Stimulated activated CD4-positive, alpha-beta T cell treated with anti-CD3 and anti-CD28 coated beads, Interleukin-12 subunit alpha, Interleukin-12 subunit beta, amount 100 ng/mL, for 48 hours (primary cell): ENCODE results near the gene ARHGAP12.
"Not testable (repeated sequence)": the region's sequence is repeated elsewhere in the genome, so short reads cannot be mapped to it uniquely, and the experiment has no call there.

Experiments
- DNase-seq, 3 donors: peaks; one replicate each; pipeline ENCODE4 v3.0.0-alpha.2; 2020; ENCODE audit warnings: low read depth in 2 of 3, low spot score in 1 of 3

ARHGAP12 gene

GRCh38 chr10:31928549-31929260 lies at the start of gene ARHGAP12:
Gene ARHGAP12 (minus strand): TSS chr10:31928831. CDS start chr10:31908855, 19,976 bp downstream.
- DNase-seq: peak; percentile 65 to 78 (median 73)

DNA sequence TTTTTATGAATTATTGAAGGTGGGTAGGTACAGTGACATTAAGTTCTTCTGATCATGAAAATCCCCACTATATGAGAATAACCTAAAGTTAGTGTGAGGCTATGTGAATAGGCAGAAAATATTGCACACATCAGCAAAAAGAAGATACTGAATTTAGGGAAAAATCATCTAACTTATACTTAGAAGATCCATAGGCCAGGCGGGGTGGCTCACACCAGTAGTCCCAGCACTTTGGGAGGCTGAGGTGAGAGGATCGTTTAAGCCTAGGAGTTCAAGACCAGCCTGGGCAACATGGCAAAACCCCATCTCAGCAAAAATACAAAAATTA lies 49.5 kb upstream of the ARHGAP12 start:
- no peak for DNase-seq

DNA sequence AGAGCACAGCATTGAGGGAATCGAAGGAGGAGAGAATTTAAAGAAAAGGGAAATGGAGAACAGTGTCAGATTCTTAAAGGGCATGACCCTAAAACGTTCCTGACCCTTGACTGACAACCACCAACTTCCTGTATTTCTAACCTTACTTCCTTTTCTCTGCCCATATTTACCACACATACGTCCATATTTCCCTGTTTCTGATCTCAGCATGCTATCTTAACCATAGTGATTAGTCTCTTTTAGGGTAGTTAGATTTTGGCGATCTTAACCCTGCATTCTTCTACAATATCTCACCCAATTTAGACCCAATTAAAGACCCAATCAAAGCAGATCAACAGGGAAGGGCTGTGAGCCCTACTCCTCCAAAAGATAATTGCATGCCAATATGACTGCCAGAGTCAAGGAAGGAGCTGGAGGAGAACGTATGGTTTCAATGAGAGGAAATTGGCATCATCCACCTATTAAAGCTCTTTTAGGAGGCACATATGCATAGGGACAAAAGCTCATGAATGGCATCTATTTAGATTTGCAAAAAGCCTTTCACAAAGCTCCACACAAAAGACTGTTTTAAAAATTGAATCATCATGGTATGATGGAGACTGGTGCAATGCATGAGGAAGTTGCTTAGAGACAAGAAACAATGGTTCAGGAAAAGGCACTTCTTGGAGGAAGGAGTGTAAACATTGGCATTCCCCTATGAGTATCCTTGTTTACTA lies 49.0 kb upstream of the ARHGAP12 start:
- DNase-seq: no peak

DNA sequence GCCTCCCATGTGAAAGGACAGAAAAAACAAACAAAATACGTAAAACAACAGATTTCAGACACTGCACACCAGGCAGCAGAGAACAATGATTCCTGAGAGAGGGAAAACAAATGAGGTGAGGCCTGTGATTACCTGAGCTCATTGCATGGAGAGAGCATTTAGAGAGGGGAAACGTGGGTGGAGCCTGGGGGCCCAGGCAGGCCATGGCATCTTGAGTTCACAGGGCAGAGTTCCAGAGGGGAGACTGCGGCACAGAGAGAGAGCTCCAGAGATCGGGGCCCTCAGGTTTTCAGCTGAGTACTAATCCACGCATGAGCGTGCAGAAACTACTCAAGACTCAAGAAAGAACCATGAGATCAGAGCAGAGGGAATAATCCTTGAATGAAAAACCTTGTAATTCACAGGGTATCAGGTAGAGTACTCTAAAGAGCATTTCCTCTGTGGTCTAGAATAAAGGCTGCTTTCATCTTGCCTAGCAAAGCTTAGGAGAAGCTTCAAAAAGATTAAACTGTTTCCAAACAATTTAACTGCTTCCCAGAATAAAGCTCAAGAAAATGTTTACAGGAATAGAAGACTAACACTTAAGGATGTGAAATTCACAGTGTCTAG lies 46.6 kb upstream of the ARHGAP12 start:
- no peak for DNase-seq

DNA sequence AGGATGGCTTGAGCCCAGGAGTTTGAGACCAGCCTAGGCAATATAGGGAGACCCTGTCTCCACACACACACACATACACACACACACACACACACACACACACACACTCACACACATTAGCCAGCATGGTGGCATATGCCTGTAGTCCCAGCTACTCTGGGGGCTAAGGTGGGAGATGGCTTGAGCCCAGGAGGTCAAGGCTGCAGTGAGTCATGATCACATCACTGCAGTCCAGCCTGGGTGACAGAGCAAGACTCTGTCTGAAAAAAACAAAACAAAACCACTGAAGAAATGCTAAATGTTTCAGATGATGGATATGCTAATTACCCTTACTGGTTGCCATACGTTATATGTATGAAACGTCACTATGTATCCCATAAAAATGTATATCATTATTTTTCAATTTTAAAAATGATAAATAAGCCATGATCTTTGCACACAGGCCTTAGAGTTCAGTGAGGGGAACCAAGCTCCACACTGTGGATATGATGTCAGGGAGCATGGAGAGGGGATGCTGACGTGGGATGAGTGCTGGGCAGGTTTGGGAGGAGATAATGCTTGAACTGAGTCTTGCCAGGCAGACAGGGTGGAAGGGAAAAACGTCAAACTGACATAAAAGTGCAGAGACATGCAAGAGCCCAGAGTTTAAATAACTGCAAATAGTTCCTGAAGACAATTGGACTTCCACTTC lies 45.9 kb upstream of the ARHGAP12 start:
- no peak for DNase-seq

DNA sequence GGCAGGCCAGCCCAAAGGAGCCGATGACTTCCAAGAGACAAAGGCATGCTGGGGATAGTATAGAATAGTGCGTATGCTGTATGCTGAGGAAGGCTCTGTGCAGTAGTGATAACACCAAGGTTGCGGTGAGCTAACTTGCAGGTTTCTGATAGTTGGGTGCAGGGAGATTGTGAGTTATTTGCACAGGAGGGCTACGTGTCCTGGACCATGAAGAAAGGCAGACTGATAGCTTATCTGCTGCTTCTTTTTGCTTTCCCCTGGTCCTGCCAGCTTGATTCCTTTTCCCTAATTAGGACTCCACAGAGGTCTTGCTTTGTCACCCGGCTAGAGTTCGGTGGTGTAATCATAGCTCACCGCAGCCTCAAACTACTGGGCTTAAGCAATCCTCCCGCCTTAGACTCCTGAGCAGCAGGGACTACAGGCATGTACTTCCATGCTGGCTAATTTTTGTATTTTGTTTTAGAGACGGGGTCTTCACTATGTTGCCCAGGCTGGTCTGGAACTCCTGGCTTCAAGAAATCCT lies 43.9 kb upstream of the ARHGAP12 start:
- DNase-seq: no peak

DNA sequence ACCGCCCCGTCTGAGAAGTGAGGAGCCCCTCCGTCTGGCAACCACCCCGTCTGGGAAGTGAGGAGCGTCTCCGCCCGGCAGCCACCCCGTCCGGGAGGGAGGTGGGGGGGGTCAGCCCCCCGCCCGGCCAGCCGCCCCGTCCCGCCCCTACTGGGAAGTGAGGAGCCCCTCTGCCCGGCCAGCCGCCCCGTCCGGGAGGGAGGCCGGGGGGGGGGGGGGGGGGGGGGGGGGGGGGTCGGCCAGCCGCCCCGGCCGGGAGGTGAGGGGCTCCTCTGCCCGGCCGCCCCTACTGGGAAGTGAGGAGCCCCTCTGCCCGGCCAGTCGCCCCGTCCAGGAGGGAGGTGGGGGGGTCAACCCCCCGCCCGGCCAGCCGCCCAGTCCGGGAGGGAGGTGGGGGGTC lies 41.2 kb upstream of the ARHGAP12 start:
- DNase-seq: not testable (repeated sequence)

GRCh38 chr10:31963589-31963980 lies 35.0 kb upstream of the ARHGAP12 start:
- no peak for DNase-seq

GRCh38 chr10:31962826-31963588 lies 34.4 kb upstream of the ARHGAP12 start:
- DNase-seq: no peak

DNA sequence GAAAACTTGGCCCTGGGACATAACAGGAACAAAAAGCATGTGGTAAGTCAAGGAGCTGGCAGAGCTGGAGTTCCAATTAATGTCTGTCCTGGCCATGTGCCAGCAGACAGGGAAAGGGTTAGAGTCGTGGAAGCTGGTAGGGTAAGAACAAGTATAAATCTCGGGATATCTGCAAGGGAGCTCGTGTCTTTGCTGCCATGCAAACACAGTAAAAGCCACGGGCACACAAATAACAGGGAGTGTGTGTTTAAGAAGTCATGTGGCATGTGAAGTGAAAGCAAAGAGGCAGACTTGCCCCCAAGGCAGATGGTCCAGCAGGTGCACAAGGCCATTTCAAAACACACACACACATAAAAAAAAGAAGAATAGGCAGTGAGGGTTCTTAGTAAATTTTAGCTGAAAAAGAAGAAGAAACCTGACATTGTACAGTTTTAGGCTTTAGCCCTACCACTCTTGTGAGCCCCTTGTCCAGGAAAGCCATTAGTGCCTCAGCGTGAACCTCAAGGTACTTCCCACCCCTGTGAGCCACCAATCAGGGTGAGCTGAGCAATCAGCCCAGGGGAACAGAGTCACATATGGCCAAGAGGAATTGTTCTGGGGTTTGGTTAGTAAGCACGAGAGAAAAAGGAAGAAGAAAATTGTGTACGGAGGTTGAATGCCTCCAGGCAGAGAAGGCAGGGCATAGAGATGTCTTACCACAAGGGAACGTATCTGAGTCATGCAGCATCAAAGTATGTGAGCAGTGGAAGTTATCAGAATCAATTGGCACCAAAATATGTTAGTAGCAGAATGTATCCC lies 32.8 kb upstream of the ARHGAP12 start:
- no peak for DNase-seq

DNA sequence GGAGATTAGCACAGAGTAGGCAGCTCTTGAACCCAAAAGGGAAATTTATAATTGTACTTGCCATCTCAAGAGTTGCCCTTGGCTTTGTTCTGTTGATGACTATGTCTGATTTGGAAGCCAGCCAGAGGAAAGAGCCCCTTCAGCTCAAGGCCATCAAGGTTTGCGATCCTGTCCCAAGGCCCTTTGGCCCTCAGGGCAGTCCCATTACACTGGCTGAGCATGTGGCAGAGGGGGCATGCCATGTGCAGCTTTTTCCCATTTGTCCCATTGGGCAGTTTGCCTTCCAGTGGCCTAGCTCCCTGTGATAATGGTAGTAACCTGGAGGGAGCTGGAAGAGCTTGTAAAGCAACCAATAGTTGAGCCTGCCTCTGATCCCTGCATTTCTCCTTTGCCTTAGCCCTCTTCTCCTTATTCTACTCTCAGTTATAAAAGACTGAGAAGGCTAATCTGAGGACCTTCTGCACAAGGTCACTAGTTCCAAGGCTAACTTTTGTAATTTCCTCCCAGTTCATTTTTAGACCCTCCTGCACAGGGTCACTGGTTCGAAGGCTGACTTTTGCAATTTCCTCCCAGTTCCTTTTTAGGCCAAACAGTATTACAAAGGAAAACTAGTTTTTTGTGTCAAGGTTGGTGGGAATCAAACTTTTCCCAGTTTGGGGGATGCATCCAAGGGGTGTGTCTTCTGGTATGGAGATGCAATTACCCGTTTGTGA lies 31.0 kb upstream of the ARHGAP12 start:
- no peak for DNase-seq

- no peak for DNase-seq
Observed at GRCh38 chr10:31958856-31959255, 30.2 kb upstream of the ARHGAP12 start.

GRCh38 chr10:31956200-31956946 lies 27.7 kb upstream of the ARHGAP12 start:
- no peak for DNase-seq

- no peak for DNase-seq
Observed at GRCh38 chr10:31954410-31955191, 26.0 kb upstream of the ARHGAP12 start.

- DNase-seq: no peak
Observed at GRCh38 chr10:31953480-31953879, 24.8 kb upstream of the ARHGAP12 start.

- DNase-seq: no peak
Observed at GRCh38 chr10:31953080-31953479, 24.4 kb upstream of the ARHGAP12 start.

- no peak for DNase-seq
Observed at GRCh38 chr10:31952066-31952465, 23.4 kb upstream of the ARHGAP12 start.

DNA sequence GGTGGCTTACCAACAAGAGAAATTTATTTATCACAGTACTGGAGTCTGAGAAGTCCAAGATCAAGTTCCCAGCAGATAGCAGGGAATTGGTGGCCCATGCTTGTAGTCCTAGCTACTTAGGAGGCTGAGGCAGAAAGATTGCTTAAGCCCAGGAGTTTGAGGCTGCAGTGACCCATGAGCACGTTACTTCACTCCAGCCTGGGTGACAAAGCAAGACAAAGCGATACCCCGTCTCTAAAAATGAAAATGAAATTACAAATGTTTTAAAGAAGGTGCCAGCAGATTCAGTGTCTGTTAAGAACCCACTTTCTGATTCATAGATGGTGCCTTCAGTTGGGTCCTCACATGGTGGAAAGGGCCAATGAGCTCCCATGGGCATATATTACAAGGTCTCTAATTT lies 20.6 kb upstream of the ARHGAP12 start:
- no peak for DNase-seq
